ENCODE results near the gene MAPK10. TPM values are rescaled to one million over a fixed set of nuclear protein-coding genes. Genes with fewer than 3 reads are reported as not detected.

MAPK10 gene
- total RNA-seq, 1 experiment from 2014 or later = 5.2 TPM

DNA sequence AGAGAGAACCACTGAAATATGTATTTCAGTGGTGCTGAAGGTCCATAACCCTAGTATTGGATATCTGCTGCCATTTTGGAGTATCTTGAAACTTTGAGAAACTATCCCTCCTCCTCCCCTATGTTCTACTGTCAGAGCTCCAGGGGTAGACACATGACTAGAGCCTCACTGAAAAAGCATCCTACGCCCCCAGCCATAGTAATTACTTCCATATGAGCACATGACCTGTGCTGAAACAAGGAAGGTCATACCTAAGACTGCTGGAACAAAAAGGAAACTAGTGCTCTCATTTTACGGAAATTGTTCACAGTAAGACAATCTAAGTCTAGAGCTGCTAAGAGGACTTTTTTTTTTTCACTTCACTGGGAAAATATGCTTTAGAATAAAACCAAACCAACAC lies 42.0 kb upstream of the MAPK10 start:
- Mint-ChIP-seq H3K36me3 (no peaks in the 10 kb centered on the region), H3K9me3 (peaks cover 7% of the 10 kb centered on the region; the same call in 1 of the 2 replicates), H3K27me3 (ENCODE audit: low read depth) (no peaks in the 10 kb centered on the region), H3K4me1 (peaks cover 8% of the 10 kb centered on the region), H3K27ac (no peak overlapping the region), H3K4me3 (no peak overlapping the region)
- POLR2A ChIA-PET = no interaction called here
- DNase-seq (ENCODE audit: low spot score) (no peak), ATAC-seq (no peak)
- CTCF ChIA-PET = no interaction called here
- TF ChIP-seq ZNF416 (CRISPR knock-in tag; IDR thresholded peaks at IDR 0.05) (no peak), ZNF263 (CRISPR knock-in tag; IDR thresholded peaks at IDR 0.05; ENCODE audit: low read depth) (no peak), ETV6 (CRISPR knock-in tag; IDR thresholded peaks at IDR 0.05) (no peak)
- TF ChIP-seq, protein P1, sequence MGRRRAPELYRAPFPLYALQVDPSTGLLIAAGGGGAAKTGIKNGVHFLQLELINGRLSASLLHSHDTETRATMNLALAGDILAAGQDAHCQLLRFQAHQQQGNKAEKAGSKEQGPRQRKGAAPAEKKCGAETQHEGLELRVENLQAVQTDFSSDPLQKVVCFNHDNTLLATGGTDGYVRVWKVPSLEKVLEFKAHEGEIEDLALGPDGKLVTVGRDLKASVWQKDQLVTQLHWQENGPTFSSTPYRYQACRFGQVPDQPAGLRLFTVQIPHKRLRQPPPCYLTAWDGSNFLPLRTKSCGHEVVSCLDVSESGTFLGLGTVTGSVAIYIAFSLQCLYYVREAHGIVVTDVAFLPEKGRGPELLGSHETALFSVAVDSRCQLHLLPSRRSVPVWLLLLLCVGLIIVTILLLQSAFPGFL (CRISPR knock-in tag; IDR thresholded peaks at IDR 0.05; ENCODE audit: borderline replicate concordance) = no peak

DNA sequence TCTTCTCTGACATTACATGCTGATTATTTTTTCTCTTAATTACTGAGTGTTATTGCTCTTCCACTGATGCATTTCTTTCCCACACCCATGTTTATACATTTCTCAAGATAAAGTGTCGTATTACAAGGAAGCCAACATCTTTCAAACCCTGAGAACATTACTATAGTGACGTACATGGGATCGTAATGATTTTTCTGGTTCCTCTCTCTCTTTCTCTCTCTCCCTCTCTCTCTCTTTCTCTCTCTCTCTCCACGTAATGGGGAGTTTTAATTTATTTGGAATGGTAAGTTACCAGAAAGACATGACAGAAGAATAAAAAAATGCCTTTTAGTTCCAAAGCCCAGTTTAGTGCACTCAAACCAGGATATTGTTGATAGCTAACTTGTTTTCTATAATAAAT lies 40.4 kb upstream of the MAPK10 start:
- no peak for DNase-seq (ENCODE audit: low spot score)
- Mint-ChIP-seq H3K4me1 (peaks cover 8% of the 10 kb centered on the region), H3K27ac (no peak overlapping the region), H3K4me3 (no peak overlapping the region), H3K9me3 (peaks cover 7% of the 10 kb centered on the region; the same call in 1 of the 2 replicates), H3K36me3 (no peaks in the 10 kb centered on the region), H3K27me3 (ENCODE audit: low read depth) (no peaks in the 10 kb centered on the region)
- ChIA-PET CTCF (no interaction called here), POLR2A (no interaction called here)
- TF ChIP-seq, protein P2, sequence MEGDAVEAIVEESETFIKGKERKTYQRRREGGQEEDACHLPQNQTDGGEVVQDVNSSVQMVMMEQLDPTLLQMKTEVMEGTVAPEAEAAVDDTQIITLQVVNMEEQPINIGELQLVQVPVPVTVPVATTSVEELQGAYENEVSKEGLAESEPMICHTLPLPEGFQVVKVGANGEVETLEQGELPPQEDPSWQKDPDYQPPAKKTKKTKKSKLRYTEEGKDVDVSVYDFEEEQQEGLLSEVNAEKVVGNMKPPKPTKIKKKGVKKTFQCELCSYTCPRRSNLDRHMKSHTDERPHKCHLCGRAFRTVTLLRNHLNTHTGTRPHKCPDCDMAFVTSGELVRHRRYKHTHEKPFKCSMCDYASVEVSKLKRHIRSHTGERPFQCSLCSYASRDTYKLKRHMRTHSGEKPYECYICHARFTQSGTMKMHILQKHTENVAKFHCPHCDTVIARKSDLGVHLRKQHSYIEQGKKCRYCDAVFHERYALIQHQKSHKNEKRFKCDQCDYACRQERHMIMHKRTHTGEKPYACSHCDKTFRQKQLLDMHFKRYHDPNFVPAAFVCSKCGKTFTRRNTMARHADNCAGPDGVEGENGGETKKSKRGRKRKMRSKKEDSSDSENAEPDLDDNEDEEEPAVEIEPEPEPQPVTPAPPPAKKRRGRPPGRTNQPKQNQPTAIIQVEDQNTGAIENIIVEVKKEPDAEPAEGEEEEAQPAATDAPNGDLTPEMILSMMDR (IDR thresholded peaks at IDR 0.05) = no peak
- no peak for TF ChIP-seq GRHL2 (CRISPR knock-in tag; IDR thresholded peaks at IDR 0.05; ENCODE audit: insufficient replicate concordance, severe bottlenecking)
- TF ChIP-seq GABPB1 (CRISPR knock-in tag; IDR thresholded peaks at IDR 0.05) = no peak
- no peak for ATAC-seq

- H3K4me3 Mint-ChIP-seq = no peak overlapping the region
Measured at GRCh38 chr4:86398187-86398586, 38.3 kb upstream of the MAPK10 start.

More at GRCh38 chr4:86398187-86398586, 38.3 kb upstream of the MAPK10 start:
- CTCF ChIA-PET = interaction anchor here (1.0 kb wide), 1 partner anchor 175 kb away, joined by 4 read pairs; no protein-coding TSS in a partner anchor
- ATAC-seq (no peak), DNase-seq (ENCODE audit: low spot score) (no peak)
- Mint-ChIP-seq H3K27ac (no peak overlapping the region; the same call in 1 of the 2 replicates), H3K27me3 (ENCODE audit: low read depth) (no peaks in the 10 kb centered on the region), H3K4me1 (peaks cover 5% of the 10 kb centered on the region), H3K36me3 (no peaks in the 10 kb centered on the region), H3K9me3 (peaks cover 7% of the 10 kb centered on the region; the same call in 1 of the 2 replicates)
- POLR2A ChIA-PET = no interaction called here
- TF ChIP-seq TCF7 (CRISPR knock-in tag; IDR thresholded peaks at IDR 0.05; ENCODE audit: low read depth) (no peak), SMAD3 (CRISPR knock-in tag; IDR thresholded peaks at IDR 0.05; ENCODE audit: borderline replicate concordance) (no peak), IRF2 (CRISPR knock-in tag; IDR thresholded peaks at IDR 0.05; ENCODE audit: borderline replicate concordance, low read depth) (no peak), NR1H2 (CRISPR knock-in tag; IDR thresholded peaks at IDR 0.05) (no peak), SOX15 (CRISPR knock-in tag; IDR thresholded peaks at IDR 0.05) (no peak), MYBL2 (CRISPR knock-in tag; IDR thresholded peaks at IDR 0.05) (no peak), NFYB (CRISPR knock-in tag; conservative IDR thresholded peaks at IDR 0.05; ENCODE audit: low read depth) (no peak), GABPB1 (CRISPR knock-in tag; IDR thresholded peaks at IDR 0.05) (no peak), RELA (CRISPR knock-in tag; IDR thresholded peaks at IDR 0.05; ENCODE audit: borderline replicate concordance) (no peak), CREB1 (CRISPR knock-in tag; IDR thresholded peaks at IDR 0.05) (no peak), RORB (CRISPR knock-in tag; IDR thresholded peaks at IDR 0.05) (no peak), ATF1 (CRISPR knock-in tag; IDR thresholded peaks at IDR 0.05) (no peak), GRHL2 (CRISPR knock-in tag; IDR thresholded peaks at IDR 0.05; ENCODE audit: insufficient replicate concordance, severe bottlenecking) (no peak)
- TF ChIP-seq, protein P3, sequence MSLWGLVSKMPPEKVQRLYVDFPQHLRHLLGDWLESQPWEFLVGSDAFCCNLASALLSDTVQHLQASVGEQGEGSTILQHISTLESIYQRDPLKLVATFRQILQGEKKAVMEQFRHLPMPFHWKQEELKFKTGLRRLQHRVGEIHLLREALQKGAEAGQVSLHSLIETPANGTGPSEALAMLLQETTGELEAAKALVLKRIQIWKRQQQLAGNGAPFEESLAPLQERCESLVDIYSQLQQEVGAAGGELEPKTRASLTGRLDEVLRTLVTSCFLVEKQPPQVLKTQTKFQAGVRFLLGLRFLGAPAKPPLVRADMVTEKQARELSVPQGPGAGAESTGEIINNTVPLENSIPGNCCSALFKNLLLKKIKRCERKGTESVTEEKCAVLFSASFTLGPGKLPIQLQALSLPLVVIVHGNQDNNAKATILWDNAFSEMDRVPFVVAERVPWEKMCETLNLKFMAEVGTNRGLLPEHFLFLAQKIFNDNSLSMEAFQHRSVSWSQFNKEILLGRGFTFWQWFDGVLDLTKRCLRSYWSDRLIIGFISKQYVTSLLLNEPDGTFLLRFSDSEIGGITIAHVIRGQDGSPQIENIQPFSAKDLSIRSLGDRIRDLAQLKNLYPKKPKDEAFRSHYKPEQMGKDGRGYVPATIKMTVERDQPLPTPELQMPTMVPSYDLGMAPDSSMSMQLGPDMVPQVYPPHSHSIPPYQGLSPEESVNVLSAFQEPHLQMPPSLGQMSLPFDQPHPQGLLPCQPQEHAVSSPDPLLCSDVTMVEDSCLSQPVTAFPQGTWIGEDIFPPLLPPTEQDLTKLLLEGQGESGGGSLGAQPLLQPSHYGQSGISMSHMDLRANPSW (CRISPR knock-in tag; conservative IDR thresholded peaks at IDR 0.05; ENCODE audit: low read depth) = no peak
- TF ChIP-seq, protein P4, sequence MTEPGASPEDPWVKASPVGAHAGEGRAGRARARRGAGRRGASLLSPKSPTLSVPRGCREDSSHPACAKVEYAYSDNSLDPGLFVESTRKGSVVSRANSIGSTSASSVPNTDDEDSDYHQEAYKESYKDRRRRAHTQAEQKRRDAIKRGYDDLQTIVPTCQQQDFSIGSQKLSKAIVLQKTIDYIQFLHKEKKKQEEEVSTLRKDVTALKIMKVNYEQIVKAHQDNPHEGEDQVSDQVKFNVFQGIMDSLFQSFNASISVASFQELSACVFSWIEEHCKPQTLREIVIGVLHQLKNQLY (CRISPR knock-in tag; IDR thresholded peaks at IDR 0.05) = no peak
- TF ChIP-seq, protein P5, sequence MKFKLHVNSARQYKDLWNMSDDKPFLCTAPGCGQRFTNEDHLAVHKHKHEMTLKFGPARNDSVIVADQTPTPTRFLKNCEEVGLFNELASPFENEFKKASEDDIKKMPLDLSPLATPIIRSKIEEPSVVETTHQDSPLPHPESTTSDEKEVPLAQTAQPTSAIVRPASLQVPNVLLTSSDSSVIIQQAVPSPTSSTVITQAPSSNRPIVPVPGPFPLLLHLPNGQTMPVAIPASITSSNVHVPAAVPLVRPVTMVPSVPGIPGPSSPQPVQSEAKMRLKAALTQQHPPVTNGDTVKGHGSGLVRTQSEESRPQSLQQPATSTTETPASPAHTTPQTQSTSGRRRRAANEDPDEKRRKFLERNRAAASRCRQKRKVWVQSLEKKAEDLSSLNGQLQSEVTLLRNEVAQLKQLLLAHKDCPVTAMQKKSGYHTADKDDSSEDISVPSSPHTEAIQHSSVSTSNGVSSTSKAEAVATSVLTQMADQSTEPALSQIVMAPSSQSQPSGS (CRISPR knock-in tag; IDR thresholded peaks at IDR 0.05; ENCODE audit: borderline replicate concordance, low read depth) = no peak

Data from WTC11 (cell line).